Body of pancreas (tissue), 4 donors: ENCODE results near the gene IL1B.

Experiments used
- POLR2A ChIP-seq, 3 donors: fragments of 450-650 bp; IDR thresholded peaks; one replicate each; pipeline ENCODE4 v1.6.1; 2016; ENCODE audit warnings: antibody characterized with exemption in 3 of 3, mild to moderate bottlenecking in 2 of 3
- TF ChIP-seq, protein P1 (sequence below), 7 experiments: fragments of 450-650 bp in 4 of 7; fragments of 200-600 bp in 3 of 7; sonication (generic) in 3 of 7; IDR thresholded peaks; one replicate each; pipeline ENCODE4 v1.5.1; 2016 to 2019; ENCODE audit warnings: antibody characterized with exemption in 7 of 7

DNA sequence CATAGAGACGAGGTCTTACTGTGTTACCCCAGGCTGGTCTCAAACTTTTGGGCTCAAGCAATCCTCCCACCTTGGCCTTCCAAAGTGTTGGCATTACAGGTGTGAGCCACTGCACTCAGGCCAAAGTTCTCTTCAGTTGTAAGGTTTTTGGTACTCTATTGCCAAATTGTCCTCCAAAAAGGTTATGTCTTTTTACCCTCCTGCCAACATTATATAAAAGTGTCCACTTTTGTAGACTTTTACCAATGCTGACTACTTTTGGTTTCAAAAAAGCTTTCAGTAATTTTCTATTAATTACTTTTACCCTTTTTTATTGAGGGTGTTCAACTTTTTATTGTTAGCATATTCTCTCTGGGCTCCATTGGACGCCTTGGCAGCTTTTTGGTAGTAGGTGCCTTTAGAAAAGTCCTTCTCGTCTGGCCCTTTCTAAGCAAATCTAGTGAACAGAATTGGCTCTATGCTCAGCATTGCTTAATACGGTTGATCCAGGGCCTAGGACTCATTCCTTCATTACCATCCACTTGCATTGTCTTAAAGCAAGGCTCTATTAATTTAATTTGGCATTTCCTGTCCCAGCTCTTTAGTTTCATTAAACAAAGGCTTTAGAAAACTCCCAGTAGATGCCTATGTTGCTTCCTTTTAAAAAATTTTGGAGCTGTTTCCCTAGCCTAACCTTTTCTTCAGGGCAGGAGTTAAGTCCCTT, 35.5 kb downstream of the IL1B start:
- TF ChIP-seq, protein P1, sequence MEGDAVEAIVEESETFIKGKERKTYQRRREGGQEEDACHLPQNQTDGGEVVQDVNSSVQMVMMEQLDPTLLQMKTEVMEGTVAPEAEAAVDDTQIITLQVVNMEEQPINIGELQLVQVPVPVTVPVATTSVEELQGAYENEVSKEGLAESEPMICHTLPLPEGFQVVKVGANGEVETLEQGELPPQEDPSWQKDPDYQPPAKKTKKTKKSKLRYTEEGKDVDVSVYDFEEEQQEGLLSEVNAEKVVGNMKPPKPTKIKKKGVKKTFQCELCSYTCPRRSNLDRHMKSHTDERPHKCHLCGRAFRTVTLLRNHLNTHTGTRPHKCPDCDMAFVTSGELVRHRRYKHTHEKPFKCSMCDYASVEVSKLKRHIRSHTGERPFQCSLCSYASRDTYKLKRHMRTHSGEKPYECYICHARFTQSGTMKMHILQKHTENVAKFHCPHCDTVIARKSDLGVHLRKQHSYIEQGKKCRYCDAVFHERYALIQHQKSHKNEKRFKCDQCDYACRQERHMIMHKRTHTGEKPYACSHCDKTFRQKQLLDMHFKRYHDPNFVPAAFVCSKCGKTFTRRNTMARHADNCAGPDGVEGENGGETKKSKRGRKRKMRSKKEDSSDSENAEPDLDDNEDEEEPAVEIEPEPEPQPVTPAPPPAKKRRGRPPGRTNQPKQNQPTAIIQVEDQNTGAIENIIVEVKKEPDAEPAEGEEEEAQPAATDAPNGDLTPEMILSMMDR (IDR thresholded peaks at IDR 0.05) = no peak
- TF ChIP-seq POLR2A (IDR thresholded peaks at IDR 0.05) = no peak
